Stimulated activated CD8-positive, alpha-beta memory T cell treated with anti-CD3 and anti-CD28 coated beads, Interleukin-12 subunit alpha, Interleukin-12 subunit beta, amount 100 ng/mL, for 24 hours (primary cell): ENCODE measurements around the gene SMIM38.
A peak's percentile ranks its signal among the peaks of the same experiment; 100 is the strongest.

ENCODE experiments used
- DNase-seq: peaks from one replicate; pipeline ENCODE4 v3.0.0-alpha.2; 2020; ENCODE audit errors: extremely low read depth

The SMIM38 gene

DNA sequence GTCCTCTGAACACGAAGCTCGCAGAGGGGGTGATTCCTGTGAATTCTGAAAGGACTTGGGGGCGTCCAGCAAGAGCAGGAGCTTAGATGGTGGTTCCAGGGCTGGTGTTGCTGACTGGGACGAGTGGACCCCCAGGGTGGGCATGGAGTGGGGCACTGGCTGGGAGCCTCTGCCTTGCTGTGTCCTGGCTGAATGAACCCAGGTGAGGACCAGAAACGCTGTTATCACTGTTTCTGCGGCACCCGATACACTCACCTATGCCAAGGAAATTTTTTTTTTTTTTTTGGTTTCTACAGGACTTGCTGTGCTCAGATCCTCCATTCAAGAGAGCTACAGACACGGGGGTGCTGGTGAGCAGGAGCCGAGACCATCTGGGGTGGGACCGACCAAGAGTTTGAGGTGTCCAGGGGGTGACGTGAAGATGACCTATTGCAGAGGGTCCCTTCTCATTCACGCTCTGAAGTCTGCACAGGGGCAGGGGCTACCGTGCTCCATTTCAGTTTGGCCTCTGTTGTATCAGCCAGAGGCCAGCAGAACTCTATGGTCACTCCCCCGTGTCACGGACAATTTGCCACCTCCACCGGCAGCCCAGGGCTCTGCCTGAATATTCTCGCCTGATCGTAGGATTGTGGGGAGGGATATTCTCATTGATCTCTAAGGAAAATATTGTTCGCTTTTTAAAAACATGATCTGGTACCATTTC, 3.6 kb downstream of the SMIM38 start:
- DNase-seq: no peak

GRCh38 chr11:69160296-69161116, 4.8 kb downstream of the SMIM38 start:
- no peak for DNase-seq

DNA sequence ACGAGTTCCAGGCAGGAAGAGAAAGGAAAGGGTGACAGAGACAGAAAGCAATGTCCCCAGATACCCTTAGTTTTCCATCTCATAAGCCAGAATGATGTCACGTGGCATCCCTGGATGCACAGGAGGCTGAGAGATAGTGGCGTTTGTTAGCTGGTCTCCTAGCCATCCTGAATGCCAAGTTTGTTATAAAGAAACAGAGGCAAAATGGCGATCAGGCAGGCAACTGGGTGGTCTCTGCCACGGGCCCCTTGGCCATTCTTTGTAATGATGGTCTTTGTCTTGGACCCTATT, 5.3 kb downstream of the SMIM38 start:
- no peak for DNase-seq

DNA sequence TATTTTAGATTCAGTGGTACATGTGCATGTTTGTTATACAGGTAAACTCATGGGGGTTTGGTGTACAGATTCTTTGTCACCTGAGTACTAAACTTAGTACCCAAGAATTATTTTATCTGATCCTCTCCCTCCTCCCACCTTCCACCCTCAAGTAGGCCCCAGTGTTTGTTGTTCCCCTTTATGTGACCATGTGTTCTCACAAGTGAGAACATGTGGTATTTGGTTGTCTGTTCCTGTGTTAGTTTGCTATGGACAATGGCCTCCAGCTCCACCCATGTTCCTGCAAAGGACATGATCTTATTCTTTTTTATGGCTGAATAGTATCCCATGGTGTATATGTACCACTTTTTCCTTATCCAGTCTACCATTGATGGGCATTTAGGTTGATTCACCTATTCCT, 6.8 kb downstream of the SMIM38 start:
- DNase-seq: no peak

DNA sequence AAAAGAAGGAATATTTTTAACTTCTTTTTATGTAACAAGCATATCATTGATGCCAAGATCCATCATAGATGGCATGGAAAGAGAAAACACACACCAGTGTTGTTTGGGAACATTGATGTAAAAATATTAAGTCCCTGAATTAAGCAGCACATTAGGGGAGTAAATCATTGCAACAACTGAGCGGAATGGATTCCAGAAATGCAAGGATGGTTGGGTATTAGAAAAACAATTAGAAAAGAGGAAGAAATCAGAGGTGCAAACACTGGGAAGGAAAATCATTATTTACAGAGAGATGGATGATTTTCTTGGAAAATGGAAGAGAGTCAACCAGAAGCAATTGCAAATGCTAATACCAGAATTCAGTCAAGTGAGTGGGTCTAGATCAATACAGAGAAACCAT, 8.1 kb downstream of the SMIM38 start:
- DNase-seq: no peak

DNA sequence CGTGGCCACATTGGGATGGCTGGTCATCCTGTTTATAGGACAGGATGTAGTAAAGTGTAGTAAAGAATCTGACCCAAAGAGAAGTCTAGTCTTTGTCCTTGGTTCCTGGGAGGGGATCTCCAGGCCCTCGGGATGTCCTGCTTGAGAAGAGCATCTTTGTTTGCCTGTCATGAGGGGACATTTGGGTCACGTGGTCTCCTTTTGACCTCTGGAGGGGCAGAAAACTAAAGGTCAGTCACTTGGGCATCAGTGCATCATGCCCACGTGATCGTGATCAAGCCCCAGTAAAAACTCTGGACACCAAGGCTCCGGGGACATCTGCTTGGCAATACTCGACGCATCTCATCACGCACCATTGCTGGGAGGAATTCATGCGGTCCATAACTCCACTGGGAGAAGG, 9.1 kb downstream of the SMIM38 start:
- no peak for DNase-seq

GRCh38 chr11:69165775-69166174, 10.0 kb downstream of the SMIM38 start:
- DNase-seq: no peak

DNA sequence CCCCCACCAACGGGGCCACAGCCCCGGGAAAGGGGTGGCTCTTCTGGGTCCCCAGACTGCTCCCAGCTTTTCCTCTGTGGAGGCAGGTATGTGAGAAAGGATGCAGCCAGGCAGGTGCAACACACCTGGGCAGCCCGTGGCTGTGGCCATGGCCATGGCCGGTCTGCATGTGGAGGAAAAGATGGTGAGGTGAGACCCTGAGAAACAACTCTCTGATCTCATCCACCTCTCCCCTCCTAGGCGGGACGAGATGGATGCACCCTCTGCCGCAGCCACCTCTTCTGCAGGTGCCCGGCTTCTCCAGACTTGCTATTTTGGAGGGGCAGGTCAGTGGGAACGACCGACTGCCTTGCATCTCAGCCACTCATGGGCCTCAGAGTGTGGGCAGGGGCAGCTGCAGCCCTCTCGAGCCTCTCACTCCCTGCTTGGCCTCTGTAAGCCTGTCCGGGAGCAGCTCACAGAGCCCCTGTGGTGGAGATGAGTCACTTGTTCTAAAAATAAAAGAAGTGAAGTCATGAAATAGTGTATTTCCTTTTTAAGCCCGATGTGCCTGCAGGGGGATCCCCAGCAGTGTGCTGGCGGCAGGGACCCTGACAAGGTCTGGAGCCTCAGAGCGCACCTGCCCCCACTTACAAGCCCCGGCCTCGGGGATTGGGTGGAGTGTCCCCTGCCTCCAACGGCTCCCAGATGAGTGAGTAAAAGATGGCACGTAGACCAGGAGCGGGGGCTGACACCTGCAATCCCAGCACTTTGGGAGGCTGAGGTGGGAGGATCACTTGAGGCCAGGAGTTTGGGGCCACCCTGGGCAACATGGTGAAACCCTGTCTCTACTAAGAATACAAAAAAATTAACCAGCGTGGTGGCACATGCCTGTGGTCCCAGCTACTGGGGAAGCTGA, 10.7 kb downstream of the SMIM38 start:
- peak; percentile 23 for DNase-seq

DNA sequence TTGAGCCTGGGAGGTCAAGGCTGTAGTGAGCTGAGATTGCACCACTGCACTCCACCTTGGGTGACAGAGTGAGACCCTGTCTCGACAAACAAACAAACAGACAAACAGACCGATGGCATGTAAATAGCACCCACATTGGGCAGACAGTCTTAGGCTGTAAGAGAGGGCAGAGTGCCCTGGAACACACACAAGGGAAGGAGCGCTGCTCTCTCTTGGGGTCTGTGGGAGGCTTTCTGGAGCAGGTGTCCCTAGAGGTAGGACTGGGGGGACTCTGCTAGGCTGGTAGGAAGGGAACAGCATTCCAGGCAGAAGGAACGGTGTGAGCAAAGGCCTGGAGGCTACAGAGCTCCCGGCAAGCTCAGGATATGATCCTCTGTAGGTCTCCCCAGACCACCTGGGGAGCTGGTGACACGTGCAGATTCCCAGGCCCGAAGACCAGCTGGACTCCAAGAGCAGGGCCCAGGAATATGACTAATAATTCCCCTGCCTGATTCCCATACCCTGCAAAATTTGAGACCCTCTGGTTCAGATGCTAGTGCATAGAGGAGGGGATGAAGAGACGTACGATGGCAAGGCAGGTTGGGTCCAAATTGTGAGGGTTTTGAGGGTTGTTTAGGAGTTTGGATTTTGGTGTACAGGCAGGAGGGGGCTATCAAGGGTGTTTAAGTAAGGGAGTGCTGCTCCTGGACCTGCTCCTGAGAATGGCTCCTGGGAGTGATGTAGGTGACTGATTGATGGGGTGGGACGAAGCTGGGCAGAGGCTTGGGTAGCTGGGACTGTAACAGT, 11.6 kb downstream of the SMIM38 start:
- no peak for DNase-seq

DNA sequence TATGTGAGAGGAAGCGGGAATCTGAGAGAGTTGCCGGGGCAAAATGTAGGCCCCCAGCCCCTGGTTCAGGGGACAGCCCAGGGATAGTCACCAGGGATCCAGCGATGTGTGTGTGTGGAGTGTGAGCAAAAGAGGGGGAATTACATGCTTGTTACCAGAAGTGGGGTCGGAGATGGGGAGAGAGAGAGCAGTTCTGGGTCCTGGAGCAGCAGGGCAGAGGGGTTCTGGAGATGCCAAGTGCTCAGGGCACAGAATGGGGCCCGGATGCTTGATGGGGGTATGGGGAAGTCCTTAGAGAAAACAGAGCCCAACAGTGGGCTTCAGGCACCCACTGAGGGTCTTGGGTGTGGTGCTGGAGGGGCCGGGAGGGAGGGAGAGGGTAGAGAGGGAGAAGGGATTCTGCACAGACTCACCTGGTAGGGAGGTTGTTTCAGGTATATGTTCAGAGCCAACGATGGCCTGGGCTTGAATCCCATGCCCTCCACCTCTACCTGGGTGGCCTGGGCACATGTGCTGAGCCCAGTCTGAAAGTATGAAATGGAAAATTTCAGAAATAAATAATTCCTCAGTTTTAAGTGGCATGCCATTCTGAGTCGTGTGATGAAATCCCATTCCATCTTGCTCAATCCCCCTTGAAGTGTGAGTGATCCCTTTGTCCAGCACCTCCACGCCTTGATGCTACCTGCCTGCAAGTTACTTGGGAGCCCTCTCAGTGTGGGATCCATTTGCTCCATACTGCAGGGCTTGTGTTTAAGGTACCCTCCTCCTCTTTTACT, 12.4 kb downstream of the SMIM38 start:
- DNase-seq: no peak

- no peak for DNase-seq
These were observed 13.7 kb downstream of the SMIM38 start for GRCh38 chr11:69169479-69169878.

GRCh38 chr11:69170704-69171103, 15.0 kb downstream of the SMIM38 start:
- DNase-seq: no peak

DNA sequence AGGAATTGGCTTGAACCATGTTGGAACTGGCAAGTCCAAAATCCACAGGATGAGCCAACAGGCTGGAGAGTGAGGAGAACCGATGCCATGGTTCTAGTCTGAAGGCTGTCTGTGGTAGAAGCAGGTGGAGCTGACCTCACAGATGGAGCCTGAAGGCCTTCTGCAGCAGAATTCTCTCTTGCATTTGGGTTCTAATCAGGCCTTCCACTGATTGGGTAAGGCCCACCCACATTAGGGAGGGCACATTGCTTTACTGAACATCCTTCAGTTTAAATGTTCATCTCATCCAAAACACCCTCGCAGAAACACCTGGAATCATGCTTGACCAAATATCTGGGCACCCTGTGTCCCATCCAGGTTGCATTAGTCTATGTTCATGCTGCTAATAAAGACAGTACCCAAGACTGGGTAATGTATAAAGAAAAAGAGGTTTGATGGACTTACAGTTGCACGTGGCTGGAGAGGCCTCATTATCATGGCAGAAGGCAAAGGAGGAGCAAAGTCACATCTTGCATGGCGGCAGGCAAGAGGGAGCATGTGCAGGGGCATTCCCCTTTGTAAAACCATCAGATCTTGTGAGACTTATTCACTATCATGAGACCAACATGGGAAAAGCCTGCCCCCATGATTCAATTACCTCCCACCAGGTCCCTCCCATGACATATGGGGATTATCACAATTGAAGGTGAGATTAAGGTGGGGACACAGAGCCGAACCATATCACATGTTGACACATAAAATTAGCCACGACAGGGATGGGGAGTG, 15.9 kb downstream of the SMIM38 start:
- no peak for DNase-seq

GRCh38 chr11:69172674-69173073, 16.9 kb downstream of the SMIM38 start:
- DNase-seq: no peak

- no peak for DNase-seq
These were observed 17.6 kb downstream of the SMIM38 start for GRCh38 chr11:69173331-69173730.

DNA sequence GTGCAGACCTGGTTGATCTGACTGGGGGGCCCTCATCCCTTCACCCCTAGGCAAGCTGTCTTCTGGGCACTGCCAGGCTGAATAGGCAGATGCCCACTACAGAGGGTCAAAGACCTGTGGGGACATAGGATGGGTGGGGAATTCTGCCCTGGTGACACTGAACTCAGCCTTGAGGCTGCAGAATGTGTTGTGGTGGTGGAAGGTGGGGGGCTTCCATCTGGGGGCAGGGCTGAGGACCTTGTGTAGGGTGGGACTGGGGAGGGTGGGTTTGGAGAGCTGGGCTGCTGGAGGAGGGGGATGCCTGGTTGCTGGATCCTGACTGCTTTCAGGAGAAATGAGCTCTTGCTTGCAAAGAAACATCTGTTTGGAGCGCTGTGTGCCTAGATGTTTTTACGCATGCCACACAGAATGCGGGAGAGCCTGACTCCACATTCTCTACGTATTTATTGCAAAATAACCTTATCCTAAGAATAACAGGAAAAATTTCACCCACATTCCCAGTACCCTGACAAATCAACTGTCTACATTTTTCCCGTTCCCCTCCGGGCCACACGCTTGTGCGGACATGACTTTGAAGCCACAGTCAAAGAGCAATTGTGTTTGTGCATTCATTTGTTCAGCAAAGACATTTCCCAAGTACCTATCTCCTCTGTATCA, 18.3 kb downstream of the SMIM38 start:
- no peak for DNase-seq

DNA sequence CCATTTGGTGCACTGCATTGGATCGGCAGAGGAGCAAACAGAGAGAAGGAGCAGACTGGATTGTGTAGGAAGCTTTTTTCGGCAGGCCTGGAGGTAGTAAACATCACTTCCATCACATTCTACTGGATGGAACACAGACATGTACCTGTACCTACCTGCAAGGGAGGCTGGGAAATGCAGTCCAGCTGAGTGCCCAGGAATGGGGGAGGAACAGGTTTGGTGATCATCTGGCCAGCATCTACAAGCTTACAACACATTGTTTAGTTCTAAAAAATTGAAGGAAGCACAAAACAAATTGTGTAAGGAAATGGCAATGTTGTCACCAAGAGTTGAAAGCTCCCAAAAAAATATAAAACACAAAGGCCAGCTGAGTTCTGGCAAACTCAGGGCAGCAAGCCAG, 19.1 kb downstream of the SMIM38 start:
- DNase-seq: no peak

DNA sequence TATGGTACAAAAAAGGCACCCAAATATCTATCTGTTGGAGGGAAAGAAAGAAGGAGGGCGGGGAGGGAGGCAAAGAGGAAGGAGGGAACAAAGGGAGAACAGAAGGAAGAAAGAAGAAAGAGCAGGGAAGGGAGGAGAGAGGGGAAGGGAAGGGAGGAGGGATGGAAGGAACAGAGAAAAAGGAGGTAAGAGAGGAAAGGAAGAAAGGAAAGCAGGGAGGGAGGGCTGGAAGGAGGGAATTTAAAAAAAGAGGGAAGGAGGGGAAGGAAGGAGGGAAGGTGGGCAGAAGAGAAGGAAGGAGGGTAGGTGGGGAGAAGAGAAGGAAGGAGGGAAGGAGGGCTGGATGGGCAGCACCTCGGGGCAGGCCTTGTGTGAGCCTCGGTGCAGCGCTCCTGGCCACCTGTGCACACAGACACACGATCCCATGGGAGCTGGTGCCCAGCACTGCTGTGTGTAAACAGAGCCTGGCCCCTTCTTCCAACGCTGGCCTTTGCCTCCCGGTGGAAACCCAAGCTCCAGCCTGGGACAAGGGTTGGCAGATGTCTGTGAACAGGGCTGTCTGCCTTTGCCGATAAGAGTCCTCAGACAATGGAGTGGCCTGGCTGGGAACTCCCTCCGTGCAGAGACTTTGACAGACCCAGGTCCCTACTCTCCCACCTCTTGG, 23.2 kb downstream of the SMIM38 start:
- DNase-seq: no peak

GRCh38 chr11:69180226-69180625, 24.5 kb downstream of the SMIM38 start:
- no peak for DNase-seq
